D721Med (cell line): Measurements from ENCODE around the gene SGK2.
"Not testable (repeated sequence)": the region's sequence is repeated elsewhere in the genome, so short reads cannot be mapped to it uniquely, and the experiment has no call there.

ENCODE experiments used
- DNase-seq: peaks from one replicate; pipeline ENCODE4 v3.0.0; 2011; ENCODE audit warnings: low spot score; ENCODE audit not compliant: insufficient read length
- FAIRE-seq: peaks from 2 replicates; lab custom pipeline; 2011; peaks lifted over from hg19 to GRCh38; lab: Jason Lieb, UNC
- TF ChIP-seq, protein P1 (sequence below): IDR thresholded peaks from 2 replicates; pipeline ENCODE4 v1.5.1; 2012; ENCODE audit warnings: mild to moderate bottlenecking, control low read depth; ENCODE audit not compliant: insufficient read depth; ENCODE audit errors: missing control alignments

The SGK2 gene

DNA sequence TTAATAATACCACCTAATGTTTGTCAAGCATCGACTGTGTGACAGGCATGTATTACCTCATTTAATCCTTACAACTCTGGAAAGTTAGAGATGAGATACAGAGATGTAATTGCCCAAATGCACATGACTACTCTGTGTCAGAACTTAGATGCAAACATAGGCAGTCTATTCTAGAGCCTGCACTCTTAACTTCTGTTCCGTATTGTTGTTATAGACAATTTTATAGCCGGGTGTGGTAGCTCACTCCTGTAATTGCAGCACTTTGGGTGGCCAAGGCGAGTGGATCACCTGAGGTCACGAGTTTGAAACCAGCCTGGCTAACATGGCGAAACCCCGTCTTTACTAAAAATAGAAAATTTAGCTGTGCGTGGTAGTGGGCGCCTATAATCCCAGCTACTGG, 46.9 kb downstream of the SGK2 start:
- TF ChIP-seq, protein P1, sequence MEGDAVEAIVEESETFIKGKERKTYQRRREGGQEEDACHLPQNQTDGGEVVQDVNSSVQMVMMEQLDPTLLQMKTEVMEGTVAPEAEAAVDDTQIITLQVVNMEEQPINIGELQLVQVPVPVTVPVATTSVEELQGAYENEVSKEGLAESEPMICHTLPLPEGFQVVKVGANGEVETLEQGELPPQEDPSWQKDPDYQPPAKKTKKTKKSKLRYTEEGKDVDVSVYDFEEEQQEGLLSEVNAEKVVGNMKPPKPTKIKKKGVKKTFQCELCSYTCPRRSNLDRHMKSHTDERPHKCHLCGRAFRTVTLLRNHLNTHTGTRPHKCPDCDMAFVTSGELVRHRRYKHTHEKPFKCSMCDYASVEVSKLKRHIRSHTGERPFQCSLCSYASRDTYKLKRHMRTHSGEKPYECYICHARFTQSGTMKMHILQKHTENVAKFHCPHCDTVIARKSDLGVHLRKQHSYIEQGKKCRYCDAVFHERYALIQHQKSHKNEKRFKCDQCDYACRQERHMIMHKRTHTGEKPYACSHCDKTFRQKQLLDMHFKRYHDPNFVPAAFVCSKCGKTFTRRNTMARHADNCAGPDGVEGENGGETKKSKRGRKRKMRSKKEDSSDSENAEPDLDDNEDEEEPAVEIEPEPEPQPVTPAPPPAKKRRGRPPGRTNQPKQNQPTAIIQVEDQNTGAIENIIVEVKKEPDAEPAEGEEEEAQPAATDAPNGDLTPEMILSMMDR = no peak
- FAIRE-seq = no peak
- no peak for DNase-seq

DNA sequence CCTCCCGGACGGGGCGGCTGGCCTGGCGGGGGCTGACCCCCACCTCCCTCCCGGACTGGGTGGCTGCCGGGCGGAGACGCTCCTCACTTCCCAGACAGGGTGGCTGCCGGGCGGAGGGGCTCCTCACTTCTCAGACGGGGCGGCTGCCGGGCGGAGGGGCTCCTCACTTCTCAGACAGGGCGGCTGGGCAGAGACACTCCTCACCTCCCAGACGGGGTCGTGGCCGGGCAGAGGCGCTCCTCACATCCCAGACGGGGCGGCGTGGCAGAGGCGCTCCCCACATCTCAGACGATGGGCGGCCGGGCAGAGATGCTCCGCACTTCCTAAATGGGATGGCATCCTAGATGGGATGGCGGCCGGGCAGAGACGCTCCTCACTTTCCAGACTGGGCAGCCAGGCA, 48.5 kb downstream of the SGK2 start:
- DNase-seq, FAIRE-seq: not testable (repeated sequence)

DNA sequence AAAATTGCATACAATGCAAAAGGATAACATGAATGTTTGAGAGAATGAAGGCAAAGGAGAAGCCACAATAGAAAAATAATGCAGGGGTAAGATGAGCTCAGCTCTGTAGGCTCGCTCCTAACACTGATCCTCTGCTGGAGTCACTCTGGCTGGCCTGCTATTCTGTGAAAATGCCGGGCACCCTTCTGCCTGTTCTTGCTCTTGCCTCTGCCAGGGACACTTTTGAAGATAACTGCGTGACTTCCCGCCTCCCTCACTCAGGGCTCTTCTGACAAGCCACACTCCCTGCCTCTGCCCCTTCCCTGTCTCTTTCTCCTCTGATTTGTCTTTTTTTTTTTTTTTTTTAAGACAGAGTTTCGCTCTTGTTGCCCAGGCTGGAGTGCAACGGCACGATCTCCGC, 72.8 kb downstream of the SGK2 start:
- FAIRE-seq = no peak
- DNase-seq = no peak
- TF ChIP-seq, protein P1 = no peak
